Esophagus muscularis mucosa (tissue), 3 donors: Measurements from ENCODE around the gene CYSRT1.

ENCODE experiments used
- POLR2A ChIP-seq: fragments of 450-650 bp; IDR thresholded peaks from one replicate; pipeline ENCODE4 v1.6.1; 2017; ENCODE audit warnings: antibody characterized with exemption, moderate library complexity, mild to moderate bottlenecking, low read depth
- TF ChIP-seq, protein P1 (sequence below), 3 experiments: fragments of 200-600 bp in 2 of 3; fragments of 450-650 bp in 1 of 3; sonication (generic) in 2 of 3; IDR thresholded peaks; one replicate each; pipeline ENCODE4 v1.5.1; 2017 to 2019; ENCODE audit warnings: antibody characterized with exemption in 3 of 3, mild to moderate bottlenecking in 2 of 3, moderate library complexity in 1 of 3

DNA sequence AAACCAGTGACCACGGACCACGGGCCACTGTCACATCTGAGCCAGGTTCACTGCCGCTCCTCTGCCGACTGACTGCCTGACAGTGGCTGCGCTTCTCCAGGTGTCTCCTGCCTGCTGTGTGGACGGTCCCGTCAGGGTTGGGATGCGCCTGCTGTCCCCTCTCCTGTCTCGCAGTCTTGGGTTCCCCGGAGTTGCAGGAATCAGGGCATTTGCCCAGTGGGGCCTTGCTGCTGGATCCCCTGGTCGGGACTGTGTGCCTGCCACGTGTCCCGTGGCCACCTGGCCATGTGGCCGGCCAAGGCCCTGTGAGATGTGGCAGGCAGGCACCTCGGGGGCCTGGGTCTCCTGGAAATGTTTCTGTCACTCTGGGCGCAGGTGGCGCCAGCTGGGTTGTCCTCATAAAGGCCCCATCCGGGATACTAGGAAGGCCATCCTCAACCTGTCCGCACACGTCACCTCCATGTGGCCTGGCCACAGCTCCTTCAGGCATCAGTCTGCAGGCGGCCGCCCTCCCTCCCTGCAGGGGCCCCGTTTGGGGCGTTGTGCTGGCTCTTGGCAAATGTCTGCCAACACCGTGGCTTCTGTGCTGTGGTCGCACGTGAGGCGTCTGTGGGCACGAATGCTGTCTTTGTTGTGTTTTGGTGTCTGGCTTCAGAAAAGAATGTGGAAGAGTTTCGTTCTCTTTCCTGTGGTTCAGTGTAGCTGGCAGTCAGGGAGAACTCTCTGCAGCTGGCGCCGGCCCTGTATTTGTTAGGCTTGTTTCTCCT, 46.1 kb downstream of the CYSRT1 start:
- TF ChIP-seq, protein P1, sequence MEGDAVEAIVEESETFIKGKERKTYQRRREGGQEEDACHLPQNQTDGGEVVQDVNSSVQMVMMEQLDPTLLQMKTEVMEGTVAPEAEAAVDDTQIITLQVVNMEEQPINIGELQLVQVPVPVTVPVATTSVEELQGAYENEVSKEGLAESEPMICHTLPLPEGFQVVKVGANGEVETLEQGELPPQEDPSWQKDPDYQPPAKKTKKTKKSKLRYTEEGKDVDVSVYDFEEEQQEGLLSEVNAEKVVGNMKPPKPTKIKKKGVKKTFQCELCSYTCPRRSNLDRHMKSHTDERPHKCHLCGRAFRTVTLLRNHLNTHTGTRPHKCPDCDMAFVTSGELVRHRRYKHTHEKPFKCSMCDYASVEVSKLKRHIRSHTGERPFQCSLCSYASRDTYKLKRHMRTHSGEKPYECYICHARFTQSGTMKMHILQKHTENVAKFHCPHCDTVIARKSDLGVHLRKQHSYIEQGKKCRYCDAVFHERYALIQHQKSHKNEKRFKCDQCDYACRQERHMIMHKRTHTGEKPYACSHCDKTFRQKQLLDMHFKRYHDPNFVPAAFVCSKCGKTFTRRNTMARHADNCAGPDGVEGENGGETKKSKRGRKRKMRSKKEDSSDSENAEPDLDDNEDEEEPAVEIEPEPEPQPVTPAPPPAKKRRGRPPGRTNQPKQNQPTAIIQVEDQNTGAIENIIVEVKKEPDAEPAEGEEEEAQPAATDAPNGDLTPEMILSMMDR (IDR thresholded peaks at IDR 0.05), result no peak
- TF ChIP-seq POLR2A, result no peak
